GM23338 (cell line): ENCODE measurements around the gene SMARCC2. TPM values are rescaled to one million over a fixed set of nuclear protein-coding genes. Genes with fewer than 3 reads are reported as not detected.

ENCODE experiments used
- ATAC-seq: fragments of 200-7000 bp; cut with Tn5 transposase; 3 replicates; pipeline ENCODE4 v1.9.1; 2020
- DNase-seq: peaks from one replicate; pipeline ENCODE4 v3.0.0-alpha.2; 2015; ENCODE audit warnings: low spot score
- H2AFZ ChIP-seq: fragments of 200-600 bp; sonication (generic); 2 replicates; pipeline ENCODE4 v1.8.0; 2016; ENCODE audit warnings: antibody characterized with exemption, mild to moderate bottlenecking, moderate library complexity
- H3F3A ChIP-seq: fragments of 200-600 bp; sonication (generic); replicated peaks from 2 replicates; pipeline ENCODE4 v1.8.0; 2017; ENCODE audit warnings: antibody characterized with exemption, mixed run types, low read depth
- H3K27ac ChIP-seq: fragments of 200-600 bp; sonication (generic); 2 replicates; pipeline ENCODE4 v1.6.1; 2016; ENCODE audit warnings: low read depth
- H3K27me3 ChIP-seq: fragments of 200-600 bp; sonication (generic); 2 replicates; pipeline ENCODE4 v1.8.0; 2016; ENCODE audit warnings: mild to moderate bottlenecking, mixed run types, moderate library complexity; ENCODE audit not compliant: insufficient read depth
- H3K36me3 ChIP-seq: fragments of 200-600 bp; sonication (generic); 2 replicates; pipeline ENCODE4 v1.8.0; 2016; ENCODE audit warnings: mild to moderate bottlenecking; ENCODE audit not compliant: insufficient read depth
- H3K4me1 ChIP-seq: fragments of 200-600 bp; sonication (generic); 2 replicates; pipeline ENCODE4 v1.8.0; 2016; ENCODE audit warnings: mild to moderate bottlenecking, moderate library complexity; ENCODE audit not compliant: insufficient read depth
- H3K4me2 ChIP-seq: fragments of 200-600 bp; sonication (generic); 2 replicates; pipeline ENCODE4 v1.7.1; 2017; ENCODE audit warnings: mixed run types
- H3K4me3 ChIP-seq: fragments of 200-600 bp; sonication (generic); 2 replicates; pipeline ENCODE4 v1.6.1; 2016; ENCODE audit warnings: mixed run types
- H3K79me2 ChIP-seq: fragments of 200-600 bp; sonication (generic); replicated peaks from 2 replicates; pipeline ENCODE4 v1.8.0; 2017; ENCODE audit warnings: mild to moderate bottlenecking; ENCODE audit not compliant: insufficient read depth
- H3K9me2 ChIP-seq: fragments of 200-600 bp; sonication (generic); 2 replicates; pipeline ENCODE4 v1.8.0; 2017; ENCODE audit not compliant: insufficient read depth
- H4K20me1 ChIP-seq: fragments of 200-600 bp; sonication (generic); replicated peaks from 2 replicates; pipeline ENCODE4 v1.8.0; 2017; ENCODE audit warnings: mild to moderate bottlenecking; ENCODE audit not compliant: insufficient read depth
- H3K27ac Mint-ChIP-seq: 2 replicates; pipeline ENCODE4 v1.8.0; 2020; ENCODE audit warnings: inconsistent platforms, mild to moderate bottlenecking, moderate library complexity, mixed read lengths
- H3K27me3 Mint-ChIP-seq: 3 replicates; pipeline ENCODE4 v1.8.0; 2022; ENCODE audit warnings: low read depth, mild to moderate bottlenecking, moderate library complexity, mixed read lengths, inconsistent platforms; ENCODE audit not compliant: insufficient read depth, poor library complexity
- H3K36me3 Mint-ChIP-seq: 3 replicates; pipeline ENCODE4 v1.8.0; 2021; ENCODE audit warnings: low read depth, mild to moderate bottlenecking, inconsistent platforms, moderate library complexity, mixed read lengths
- H3K4me1 Mint-ChIP-seq: 3 replicates; pipeline ENCODE4 v1.8.0; 2020; ENCODE audit warnings: mild to moderate bottlenecking, inconsistent platforms, mixed read lengths
- H3K4me3 Mint-ChIP-seq: 3 replicates; pipeline ENCODE4 v1.8.0; 2021; ENCODE audit warnings: moderate library complexity, mild to moderate bottlenecking, inconsistent platforms, mixed read lengths
- H3K9me3 Mint-ChIP-seq: 3 replicates; pipeline ENCODE4 v1.8.0; 2020; ENCODE audit warnings: moderate library complexity, mild to moderate bottlenecking, inconsistent platforms, mixed read lengths
- CREB1 ChIP-seq: fragments of 250-450 bp; sonication (Bioruptor Pico); IDR thresholded peaks from 2 replicates; pipeline ENCODE4 v1.5.0; 2020; ENCODE audit warnings: low read depth, mild to moderate bottlenecking, moderate library complexity
- CTCF ChIP-seq, 2 experiments: fragments of 200-600 bp in 1 of 2; sonication (generic) in 1 of 2; conservative IDR thresholded peaks; 2 replicates each; pipeline versions ENCODE4 v1.5.1 to v1.6.1; 2016 to 2017; ENCODE audit warnings: antibody characterized with exemption in 2 of 2, low read depth in 2 of 2, mild to moderate bottlenecking in 2 of 2, moderate library complexity in 1 of 2
- ETS1 ChIP-seq: IDR thresholded peaks from 2 replicates; pipeline ENCODE4 v1.6.1; 2016; ENCODE audit warnings: antibody characterized with exemption
- EZH2 ChIP-seq: fragments of 200-600 bp; sonication (generic); IDR thresholded peaks from one replicate; pipeline ENCODE4 v1.8.0; 2017; ENCODE audit warnings: antibody characterized with exemption, mild to moderate bottlenecking, low read depth; ENCODE audit not compliant: unreplicated experiment
- EZH2phosphoT487 ChIP-seq: fragments of 200-600 bp; sonication (generic); IDR thresholded peaks from one replicate; pipeline ENCODE4 v1.8.1; 2018; ENCODE audit warnings: antibody characterized with exemption; ENCODE audit not compliant: unreplicated experiment
- JUNB ChIP-seq: IDR thresholded peaks from one replicate; pipeline ENCODE4 v1.6.1; 2016; ENCODE audit warnings: antibody characterized with exemption; ENCODE audit not compliant: unreplicated experiment
- NANOG ChIP-seq: IDR thresholded peaks from 2 replicates; pipeline ENCODE4 v1.6.1; 2016; ENCODE audit warnings: antibody characterized with exemption, borderline replicate concordance
- POLR2AphosphoS5 ChIP-seq: IDR thresholded peaks from 2 replicates; pipeline ENCODE4 v1.6.1; 2016; ENCODE audit warnings: antibody characterized with exemption, low read depth
- STAT1 ChIP-seq: IDR thresholded peaks from one replicate; pipeline ENCODE4 v1.6.1; 2016; ENCODE audit warnings: antibody characterized with exemption; ENCODE audit not compliant: unreplicated experiment
- ZNF114 ChIP-seq: fragments of 250-450 bp; sonication (Bioruptor Pico); IDR thresholded peaks from 2 replicates; pipeline ENCODE4 v1.5.0; 2020; ENCODE audit warnings: mild to moderate bottlenecking, moderate library complexity
- ZNF331 ChIP-seq: fragments of 250-450 bp; sonication (Bioruptor Pico); IDR thresholded peaks from 2 replicates; pipeline ENCODE4 v1.5.0; 2020; ENCODE audit warnings: low read depth, mild to moderate bottlenecking, moderate library complexity
- polyA plus RNA-seq: library from polyadenylated mRNA; unstranded; fragments of >200 nt; fragmentation: Nextera tagmentation; extraction: Ambion mirVana; gene quantifications from 2 replicates; pipeline ENCODE4 v1.2.1, GENCODE V29; 2016
- total RNA-seq: library from RNA; depleted of rRNA; stranded (reverse); fragments of >200 nt; shearing (Covaris generic); gene quantifications from 2 replicates; pipeline ENCODE4 v1.2.3, GENCODE V29; 2014
- TF ChIP-seq, protein P1 (sequence below): fragments of 250-450 bp; sonication (Bioruptor Pico); IDR thresholded peaks from 2 replicates; pipeline ENCODE4 v1.5.0; 2020; ENCODE audit warnings: mild to moderate bottlenecking, moderate library complexity
- TF ChIP-seq, protein P2 (sequence below): IDR thresholded peaks from one replicate; pipeline ENCODE4 v1.6.1; 2018; ENCODE audit warnings: antibody characterized with exemption; ENCODE audit not compliant: unreplicated experiment

Gene SMARCC2
- total and polyA plus RNA-seq, 2 experiments from 2014 or later: 40.4 to 68.3 TPM

DNA sequence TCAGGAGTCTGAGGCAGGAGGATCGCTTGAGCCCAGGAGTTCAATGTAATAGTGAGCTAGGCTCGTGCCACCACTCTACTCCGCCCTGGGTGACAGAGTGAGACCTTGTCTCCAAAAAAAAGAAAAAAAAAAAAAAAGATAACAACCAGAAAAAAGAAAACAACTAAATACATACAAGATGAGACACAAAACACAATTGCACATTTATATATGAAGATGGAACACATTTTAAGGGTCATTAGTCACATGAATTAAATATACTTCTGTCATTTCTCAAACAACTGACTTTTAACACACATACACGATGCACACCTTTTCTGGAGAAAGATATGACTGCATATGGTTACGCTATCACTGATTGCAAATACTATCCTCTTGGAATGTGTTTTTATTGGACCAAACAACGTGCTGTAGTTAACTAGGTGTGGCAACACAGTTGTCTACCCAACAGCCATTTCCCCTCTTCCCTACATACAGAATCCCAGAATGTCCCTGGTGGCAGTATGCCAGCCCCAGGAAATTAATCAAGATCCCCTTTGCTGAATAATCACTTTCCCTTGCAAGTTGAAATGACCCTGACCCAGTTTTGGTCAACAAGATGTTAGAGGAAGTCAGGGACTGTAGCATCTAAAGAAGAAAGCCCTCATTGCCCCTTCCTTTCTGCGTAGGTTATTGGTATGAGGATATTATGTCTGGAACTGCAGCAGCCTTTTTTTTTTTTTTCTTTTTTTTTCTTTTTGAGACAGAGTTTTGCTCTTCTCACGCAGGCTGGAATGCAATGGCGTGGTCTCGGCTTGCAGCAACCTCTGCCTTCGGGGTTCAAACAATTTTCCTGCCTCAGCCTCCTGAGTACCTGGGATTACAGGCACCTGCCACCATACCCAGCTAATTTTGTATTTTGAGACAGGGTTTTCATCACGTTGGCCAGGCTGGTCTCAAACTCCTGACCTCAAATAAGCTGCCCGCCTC lies 42.5 kb downstream of the SMARCC2 start:
- Histone ChIP-seq H3K27ac (no peak overlapping the region), H3K79me2 (no peaks in the 10 kb centered on the region), H3K27me3 (no peaks in the 10 kb centered on the region), H3K36me3 (peaks cover 27% of the 10 kb centered on the region), H3K4me1 (peaks cover 5% of the 10 kb centered on the region; the same call in 1 of the 2 replicates), H3K9me2 (no peaks in the 10 kb centered on the region), H3K4me2 (no peak overlapping the region), H2AFZ (no peak overlapping the region), H3F3A (peaks cover 17% of the 10 kb centered on the region), H3K4me3 (no peak overlapping the region), H4K20me1 (no peaks in the 10 kb centered on the region; the same call in 1 of the 2 replicates)
- Mint-ChIP-seq H3K27me3 (peaks cover 1% of the 10 kb centered on the region), H3K36me3 (peaks cover 42% of the 10 kb centered on the region), H3K27ac (no peak overlapping the region), H3K4me1 (peaks cover 5% of the 10 kb centered on the region; the same call in 2 of the 3 replicates), H3K4me3 (no peak overlapping the region), H3K9me3 (no peaks in the 10 kb centered on the region)
- TF ChIP-seq, protein P1, sequence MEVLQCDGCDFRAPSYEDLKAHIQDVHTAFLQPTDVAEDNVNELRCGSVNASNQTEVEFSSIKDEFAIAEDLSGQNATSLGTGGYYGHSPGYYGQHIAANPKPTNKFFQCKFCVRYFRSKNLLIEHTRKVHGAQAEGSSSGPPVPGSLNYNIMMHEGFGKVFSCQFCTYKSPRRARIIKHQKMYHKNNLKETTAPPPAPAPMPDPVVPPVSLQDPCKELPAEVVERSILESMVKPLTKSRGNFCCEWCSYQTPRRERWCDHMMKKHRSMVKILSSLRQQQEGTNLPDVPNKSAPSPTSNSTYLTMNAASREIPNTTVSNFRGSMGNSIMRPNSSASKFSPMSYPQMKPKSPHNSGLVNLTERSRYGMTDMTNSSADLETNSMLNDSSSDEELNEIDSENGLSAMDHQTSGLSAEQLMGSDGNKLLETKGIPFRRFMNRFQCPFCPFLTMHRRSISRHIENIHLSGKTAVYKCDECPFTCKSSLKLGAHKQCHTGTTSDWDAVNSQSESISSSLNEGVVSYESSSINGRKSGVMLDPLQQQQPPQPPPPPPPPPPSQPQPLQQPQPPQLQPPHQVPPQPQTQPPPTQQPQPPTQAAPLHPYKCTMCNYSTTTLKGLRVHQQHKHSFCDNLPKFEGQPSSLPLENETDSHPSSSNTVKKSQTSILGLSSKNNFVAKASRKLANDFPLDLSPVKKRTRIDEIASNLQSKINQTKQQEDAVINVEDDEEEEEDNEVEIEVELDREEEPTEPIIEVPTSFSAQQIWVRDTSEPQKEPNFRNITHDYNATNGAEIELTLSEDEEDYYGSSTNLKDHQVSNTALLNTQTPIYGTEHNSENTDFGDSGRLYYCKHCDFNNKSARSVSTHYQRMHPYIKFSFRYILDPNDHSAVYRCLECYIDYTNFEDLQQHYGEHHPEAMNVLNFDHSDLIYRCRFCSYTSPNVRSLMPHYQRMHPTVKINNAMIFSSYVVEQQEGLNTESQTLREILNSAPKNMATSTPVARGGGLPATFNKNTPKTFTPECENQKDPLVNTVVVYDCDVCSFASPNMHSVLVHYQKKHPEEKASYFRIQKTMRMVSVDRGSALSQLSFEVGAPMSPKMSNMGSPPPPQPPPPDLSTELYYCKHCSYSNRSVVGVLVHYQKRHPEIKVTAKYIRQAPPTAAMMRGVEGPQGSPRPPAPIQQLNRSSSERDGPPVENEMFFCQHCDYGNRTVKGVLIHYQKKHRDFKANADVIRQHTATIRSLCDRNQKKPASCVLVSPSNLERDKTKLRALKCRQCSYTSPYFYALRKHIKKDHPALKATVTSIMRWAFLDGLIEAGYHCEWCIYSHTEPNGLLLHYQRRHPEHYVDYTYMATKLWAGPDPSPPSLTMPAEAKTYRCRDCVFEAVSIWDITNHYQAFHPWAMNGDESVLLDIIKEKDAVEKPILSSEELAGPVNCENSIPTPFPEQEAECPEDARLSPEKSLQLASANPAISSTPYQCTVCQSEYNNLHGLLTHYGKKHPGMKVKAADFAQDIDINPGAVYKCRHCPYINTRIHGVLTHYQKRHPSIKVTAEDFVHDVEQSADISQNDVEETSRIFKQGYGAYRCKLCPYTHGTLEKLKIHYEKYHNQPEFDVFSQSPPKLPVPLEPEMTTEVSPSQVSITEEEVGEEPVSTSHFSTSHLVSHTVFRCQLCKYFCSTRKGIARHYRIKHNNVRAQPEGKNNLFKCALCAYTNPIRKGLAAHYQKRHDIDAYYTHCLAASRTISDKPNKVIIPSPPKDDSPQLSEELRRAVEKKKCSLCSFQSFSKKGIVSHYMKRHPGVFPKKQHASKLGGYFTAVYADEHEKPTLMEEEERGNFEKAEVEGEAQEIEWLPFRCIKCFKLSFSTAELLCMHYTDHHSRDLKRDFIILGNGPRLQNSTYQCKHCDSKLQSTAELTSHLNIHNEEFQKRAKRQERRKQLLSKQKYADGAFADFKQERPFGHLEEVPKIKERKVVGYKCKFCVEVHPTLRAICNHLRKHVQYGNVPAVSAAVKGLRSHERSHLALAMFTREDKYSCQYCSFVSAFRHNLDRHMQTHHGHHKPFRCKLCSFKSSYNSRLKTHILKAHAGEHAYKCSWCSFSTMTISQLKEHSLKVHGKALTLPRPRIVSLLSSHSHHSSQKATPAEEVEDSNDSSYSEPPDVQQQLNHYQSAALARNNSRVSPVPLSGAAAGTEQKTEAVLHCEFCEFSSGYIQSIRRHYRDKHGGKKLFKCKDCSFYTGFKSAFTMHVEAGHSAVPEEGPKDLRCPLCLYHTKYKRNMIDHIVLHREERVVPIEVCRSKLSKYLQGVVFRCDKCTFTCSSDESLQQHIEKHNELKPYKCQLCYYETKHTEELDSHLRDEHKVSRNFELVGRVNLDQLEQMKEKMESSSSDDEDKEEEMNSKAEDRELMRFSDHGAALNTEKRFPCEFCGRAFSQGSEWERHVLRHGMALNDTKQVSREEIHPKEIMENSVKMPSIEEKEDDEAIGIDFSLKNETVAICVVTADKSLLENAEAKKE (CRISPR knock-in tag): no peak
- TF ChIP-seq STAT1: no peak
- no peak for TF ChIP-seq ZNF114 (CRISPR knock-in tag)
- TF ChIP-seq, protein P2, sequence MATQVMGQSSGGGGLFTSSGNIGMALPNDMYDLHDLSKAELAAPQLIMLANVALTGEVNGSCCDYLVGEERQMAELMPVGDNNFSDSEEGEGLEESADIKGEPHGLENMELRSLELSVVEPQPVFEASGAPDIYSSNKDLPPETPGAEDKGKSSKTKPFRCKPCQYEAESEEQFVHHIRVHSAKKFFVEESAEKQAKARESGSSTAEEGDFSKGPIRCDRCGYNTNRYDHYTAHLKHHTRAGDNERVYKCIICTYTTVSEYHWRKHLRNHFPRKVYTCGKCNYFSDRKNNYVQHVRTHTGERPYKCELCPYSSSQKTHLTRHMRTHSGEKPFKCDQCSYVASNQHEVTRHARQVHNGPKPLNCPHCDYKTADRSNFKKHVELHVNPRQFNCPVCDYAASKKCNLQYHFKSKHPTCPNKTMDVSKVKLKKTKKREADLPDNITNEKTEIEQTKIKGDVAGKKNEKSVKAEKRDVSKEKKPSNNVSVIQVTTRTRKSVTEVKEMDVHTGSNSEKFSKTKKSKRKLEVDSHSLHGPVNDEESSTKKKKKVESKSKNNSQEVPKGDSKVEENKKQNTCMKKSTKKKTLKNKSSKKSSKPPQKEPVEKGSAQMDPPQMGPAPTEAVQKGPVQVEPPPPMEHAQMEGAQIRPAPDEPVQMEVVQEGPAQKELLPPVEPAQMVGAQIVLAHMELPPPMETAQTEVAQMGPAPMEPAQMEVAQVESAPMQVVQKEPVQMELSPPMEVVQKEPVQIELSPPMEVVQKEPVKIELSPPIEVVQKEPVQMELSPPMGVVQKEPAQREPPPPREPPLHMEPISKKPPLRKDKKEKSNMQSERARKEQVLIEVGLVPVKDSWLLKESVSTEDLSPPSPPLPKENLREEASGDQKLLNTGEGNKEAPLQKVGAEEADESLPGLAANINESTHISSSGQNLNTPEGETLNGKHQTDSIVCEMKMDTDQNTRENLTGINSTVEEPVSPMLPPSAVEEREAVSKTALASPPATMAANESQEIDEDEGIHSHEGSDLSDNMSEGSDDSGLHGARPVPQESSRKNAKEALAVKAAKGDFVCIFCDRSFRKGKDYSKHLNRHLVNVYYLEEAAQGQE: no peak
- TF ChIP-seq ZNF331 (CRISPR knock-in tag): no peak
- TF ChIP-seq JUNB: no peak
- no peak for TF ChIP-seq EZH2phosphoT487
- TF ChIP-seq CTCF (conservative IDR thresholded peaks at IDR 0.05; ENCODE audit: low read depth in 2 of 2): no peak
- TF ChIP-seq EZH2: no peak
- TF ChIP-seq ETS1: no peak
- TF ChIP-seq POLR2AphosphoS5: no peak
- no peak for TF ChIP-seq NANOG
- no peak for TF ChIP-seq CREB1
- ATAC-seq: no peak
- DNase-seq: no peak
